H7 (cell line): ENCODE measurements around the gene FGF22. TPM values are rescaled to one million over a fixed set of nuclear protein-coding genes. Genes with fewer than 3 reads are reported as not detected.
"Not testable (repeated sequence)": the region's sequence is repeated elsewhere in the genome, so short reads cannot be mapped to it uniquely, and the experiment has no call there.

Source experiments
- DNase-seq: peaks from one replicate; pipeline ENCODE4 v3.0.0; 2012
- H3K27me3 ChIP-seq: 2 replicates; pipeline ENCODE4 v1.6.0; 2011; ENCODE audit warnings: mild to moderate bottlenecking, low read length; ENCODE audit not compliant: control insufficient read depth, insufficient read depth
- H3K36me3 ChIP-seq: replicated peaks from 2 replicates; pipeline ENCODE4 v1.5.1; 2011; ENCODE audit warnings: low read length; ENCODE audit not compliant: control insufficient read depth, insufficient read depth
- H3K4me3 ChIP-seq: 2 replicates; pipeline ENCODE4 v1.5.1; 2011; ENCODE audit warnings: low read depth, mild to moderate bottlenecking, control low read depth, low read length, moderate library complexity; ENCODE audit not compliant: insufficient read depth
- total RNA-seq: library from RNA; depleted of rRNA; stranded (reverse); fragments of >200 nt; shearing (Covaris generic); gene quantifications from 2 replicates; pipeline ENCODE4 v1.2.3, GENCODE V29; 2014

The FGF22 gene
- total RNA-seq, 1 experiment from 2014 or later: not detected

GRCh38 chr19:613732-614567, 25.7 kb upstream of the FGF22 start:
- H3K27me3 ChIP-seq: no peaks in the 10 kb centered on the region
- no peak for DNase-seq
- H3K36me3 ChIP-seq: peaks cover 5% of the 10 kb centered on the region
- H3K4me3 ChIP-seq: no peak overlapping the region

DNA sequence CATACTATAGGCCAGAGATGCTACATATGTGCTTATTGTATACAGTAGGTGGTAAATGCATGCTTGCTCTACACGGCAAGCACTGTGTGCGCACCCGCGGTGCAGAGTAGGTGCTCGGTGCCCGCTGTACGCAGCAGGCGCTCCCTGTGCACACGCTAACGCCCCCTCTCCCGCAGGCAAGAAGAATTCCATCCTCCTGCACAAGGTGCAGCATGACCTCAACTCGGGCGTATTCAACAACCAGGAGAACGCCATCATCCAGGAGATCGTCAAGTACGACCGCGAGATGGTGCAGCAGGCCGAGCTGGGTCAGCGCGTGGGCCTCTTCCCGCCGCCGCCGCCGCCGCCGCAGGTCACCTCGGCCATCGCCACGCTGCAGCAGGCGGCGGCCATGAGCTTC, 24.1 kb upstream of the FGF22 start:
- no peak for DNase-seq
- Histone ChIP-seq H3K27me3 (no peaks in the 10 kb centered on the region), H3K4me3 (no peak overlapping the region), H3K36me3 (peaks cover 5% of the 10 kb centered on the region)

GRCh38 chr19:616062-616700, 23.5 kb upstream of the FGF22 start:
- Histone ChIP-seq H3K27me3 (no peaks in the 10 kb centered on the region), H3K36me3 (peaks cover 5% of the 10 kb centered on the region), H3K4me3 (no peak overlapping the region)
- peak; percentile 85 for DNase-seq

GRCh38 chr19:616747-617526, 22.7 kb upstream of the FGF22 start:
- no peak for DNase-seq
- peaks cover 5% of the 10 kb centered on the region for H3K36me3 ChIP-seq
- H3K27me3 ChIP-seq: no peaks in the 10 kb centered on the region
- H3K4me3 ChIP-seq: no peak overlapping the region

DNA sequence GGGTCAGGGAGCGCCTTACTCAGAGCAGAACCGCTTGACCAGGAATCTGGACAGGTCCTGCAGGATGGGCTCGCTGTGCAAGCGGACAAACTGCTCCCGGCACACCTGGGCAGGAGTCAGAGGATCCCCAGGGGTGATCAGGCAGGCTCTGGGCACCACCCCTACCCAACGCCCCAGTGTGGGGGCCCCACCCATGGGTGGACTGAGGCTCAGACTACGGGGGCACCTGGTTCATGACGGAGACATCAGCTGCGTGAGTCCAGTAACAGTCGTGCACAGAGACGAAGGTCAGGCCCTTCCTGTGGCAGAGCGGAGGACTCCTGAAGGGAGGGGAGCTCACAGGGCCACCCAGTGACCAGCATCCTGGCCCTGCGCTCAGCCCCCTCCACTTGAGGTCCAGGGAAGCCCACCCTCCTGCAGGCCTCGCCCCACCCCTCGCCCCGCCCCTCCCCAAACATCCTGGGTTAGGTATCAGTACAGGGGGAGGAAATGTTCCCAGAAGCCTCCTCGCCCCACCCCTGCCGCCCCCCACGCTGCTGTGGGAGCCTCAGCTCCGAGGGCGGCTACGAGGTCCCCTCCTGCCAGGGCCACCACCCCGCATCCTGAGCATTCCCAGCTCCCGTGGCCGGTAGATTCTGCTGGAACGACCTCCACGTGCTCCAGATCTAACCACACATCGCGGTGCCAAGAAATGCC, 22.0 kb upstream of the FGF22 start:
- Histone ChIP-seq H3K4me3 (no peak overlapping the region), H3K36me3 (peaks cover 5% of the 10 kb centered on the region), H3K27me3 (no peaks in the 10 kb centered on the region)
- DNase-seq: no peak

- H3K27me3 ChIP-seq: no peaks in the 10 kb centered on the region
- no peak for DNase-seq
- peaks cover 5% of the 10 kb centered on the region for H3K36me3 ChIP-seq
- H3K4me3 ChIP-seq: no peak overlapping the region
These were observed 21.4 kb upstream of the FGF22 start for GRCh38 chr19:618247-618619.

GRCh38 chr19:618674-619285, 20.9 kb upstream of the FGF22 start:
- Histone ChIP-seq H3K4me3 (no peak overlapping the region), H3K36me3 (peaks cover 5% of the 10 kb centered on the region), H3K27me3 (no peaks in the 10 kb centered on the region)
- no peak for DNase-seq

DNA sequence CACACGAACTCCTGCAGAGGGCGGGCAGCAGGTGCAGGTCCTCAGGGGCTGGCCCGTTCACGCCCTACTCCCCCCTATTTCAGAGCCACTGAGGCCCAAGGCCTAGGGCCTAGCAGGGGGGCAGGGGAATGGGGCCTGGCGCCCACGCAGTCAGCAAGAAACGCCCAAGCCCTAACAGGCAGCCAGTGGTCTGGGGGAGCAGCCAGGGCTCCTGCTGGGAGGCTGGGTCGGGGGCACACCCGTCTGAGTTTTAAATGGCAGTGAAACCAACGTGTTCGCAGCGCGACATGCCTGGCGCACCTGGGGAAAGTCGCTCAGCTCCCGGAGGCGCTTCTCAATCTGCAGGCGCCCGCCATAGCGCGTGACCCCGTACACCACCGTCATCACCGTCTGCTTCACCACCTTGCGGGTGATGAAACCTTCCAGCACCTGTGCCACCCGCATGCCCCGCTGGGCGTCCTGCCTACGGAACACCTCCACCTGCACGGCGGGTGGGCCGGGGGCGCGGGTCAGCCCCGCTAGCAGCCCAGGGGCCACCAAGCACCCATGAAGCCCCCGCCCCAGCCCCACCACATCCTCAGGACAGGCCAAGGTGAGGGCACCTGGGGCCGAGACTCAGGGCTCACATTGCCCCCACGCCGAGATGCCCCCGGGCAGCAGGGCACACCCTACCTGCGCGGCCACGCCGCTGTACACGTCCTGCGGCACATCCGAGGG, 20.2 kb upstream of the FGF22 start:
- Histone ChIP-seq H3K36me3 (peaks cover 5% of the 10 kb centered on the region), H3K27me3 (no peaks in the 10 kb centered on the region), H3K4me3 (no peak overlapping the region)
- no peak for DNase-seq

DNA sequence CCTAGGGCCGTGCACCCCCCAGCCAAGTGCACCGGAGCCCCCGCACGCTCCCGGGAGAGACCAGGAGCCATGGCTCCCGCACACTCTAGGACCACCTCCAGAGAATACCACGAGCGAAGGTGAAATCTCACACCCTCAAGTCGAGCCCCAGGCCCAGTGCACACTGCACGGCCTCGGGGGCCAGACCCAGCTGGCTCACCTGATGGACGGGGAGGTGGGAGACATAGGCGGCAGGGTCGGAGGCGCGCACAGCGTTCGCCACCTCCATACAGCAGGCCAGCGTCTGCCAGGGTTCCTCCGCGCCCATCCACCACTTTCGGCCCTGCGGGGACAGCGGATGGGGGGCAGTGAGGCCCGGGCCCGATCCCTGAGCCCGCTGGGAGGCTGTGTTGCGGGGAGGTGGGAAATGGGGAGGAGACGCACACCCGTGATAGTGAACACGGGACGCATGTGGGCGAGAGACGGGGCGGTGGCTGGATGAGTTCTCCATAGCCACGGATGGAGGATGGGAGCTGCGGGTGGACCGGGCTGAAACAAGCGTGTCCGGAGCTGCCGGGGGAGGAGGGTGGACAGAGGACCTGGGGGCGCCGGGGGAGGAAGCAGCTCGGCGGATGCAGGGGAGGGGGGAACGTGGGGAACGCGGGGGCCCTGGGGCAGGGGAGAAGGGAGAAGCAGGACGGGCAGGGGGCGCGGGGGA, 19.4 kb upstream of the FGF22 start:
- H3K27me3 ChIP-seq: no peaks in the 10 kb centered on the region
- peaks cover 7% of the 10 kb centered on the region for H3K36me3 ChIP-seq
- no peak for DNase-seq
- no peak overlapping the region for H3K4me3 ChIP-seq

DNA sequence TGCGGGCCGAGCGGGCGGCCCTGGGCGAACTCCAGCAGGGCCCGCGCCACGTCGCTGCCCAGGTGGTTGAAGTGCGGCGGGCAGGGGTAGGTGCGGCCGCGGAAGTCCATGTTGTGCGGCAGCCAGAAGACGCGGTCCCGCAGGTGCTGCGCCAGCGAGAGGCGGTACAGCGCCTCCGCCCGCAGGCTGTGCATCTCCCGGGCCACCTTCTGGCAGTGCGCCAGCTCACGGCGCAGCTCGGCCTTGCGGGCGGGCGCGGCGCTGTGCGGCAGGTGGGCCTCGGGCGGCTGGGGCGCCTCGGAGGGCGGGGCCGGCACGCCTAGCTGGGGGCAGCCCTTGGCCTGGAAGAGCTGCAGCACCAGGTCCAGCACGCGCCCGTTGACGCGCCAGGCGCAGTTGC, 18.5 kb upstream of the FGF22 start:
- DNase-seq, H3K27me3 ChIP-seq, H3K4me3 ChIP-seq, H3K36me3 ChIP-seq: not testable (repeated sequence)

DNA sequence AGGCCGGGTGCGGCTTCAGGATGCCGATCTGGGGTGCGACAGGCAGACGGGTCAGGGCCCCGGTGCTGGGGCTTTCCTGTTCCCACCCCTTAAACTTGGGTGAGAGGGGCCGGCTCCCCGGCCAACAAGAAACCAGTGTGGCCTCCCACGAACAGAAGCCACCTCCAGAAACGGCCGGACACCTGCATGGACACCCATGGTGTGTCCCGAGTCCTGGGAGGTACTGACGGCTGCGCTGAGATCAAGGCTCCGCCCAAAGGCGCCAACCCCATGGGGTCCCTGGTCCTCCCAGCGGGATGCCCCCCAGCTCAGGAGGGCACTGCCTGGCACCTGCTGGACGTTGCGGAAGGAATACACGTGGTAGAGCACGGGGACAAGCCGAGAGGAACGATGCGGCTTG, 17.9 kb upstream of the FGF22 start:
- DNase-seq: no peak
- H3K36me3 ChIP-seq: peaks cover 7% of the 10 kb centered on the region
- no peak overlapping the region for H3K4me3 ChIP-seq
- no peaks in the 10 kb centered on the region for H3K27me3 ChIP-seq

DNA sequence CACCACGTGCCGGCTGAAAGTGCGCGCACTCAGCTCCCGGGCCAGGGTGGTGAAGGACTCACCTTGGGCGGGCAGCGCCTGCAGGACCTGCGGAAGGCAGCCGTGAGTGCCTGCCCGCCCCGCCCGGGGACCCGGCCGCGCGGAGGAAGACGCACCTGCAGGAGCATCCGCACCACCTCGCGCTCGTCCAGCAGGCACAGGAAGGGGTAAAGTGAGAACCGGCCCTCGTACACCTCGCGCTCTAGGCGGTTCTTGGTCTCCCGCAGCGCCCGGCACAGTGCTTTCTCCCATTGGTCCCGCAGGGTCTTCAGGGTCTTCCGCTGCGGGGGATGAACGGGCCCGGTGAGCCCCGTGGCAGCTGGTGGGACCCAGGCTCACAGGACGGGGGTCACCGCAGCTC, 17.0 kb upstream of the FGF22 start:
- no peak overlapping the region for H3K4me3 ChIP-seq
- H3K36me3 ChIP-seq: peaks cover 7% of the 10 kb centered on the region
- DNase-seq: no peak
- H3K27me3 ChIP-seq: no peaks in the 10 kb centered on the region

GRCh38 chr19:623175-623916, 16.3 kb upstream of the FGF22 start:
- DNase-seq: no peak
- H3K36me3 ChIP-seq: peaks cover 5% of the 10 kb centered on the region
- no peaks in the 10 kb centered on the region for H3K27me3 ChIP-seq
- no peak overlapping the region for H3K4me3 ChIP-seq
